Common myeloid progenitor, CD34-positive (primary cell): ENCODE data around the gene PIH1D1.

Experiments used
- CTCF ChIA-PET: fragments of 350-600 bp; sonication (Branson Sonifier 250); formaldehyde crosslinking; loops from one replicate; lab custom pipeline; 2021; ENCODE audit warnings: antibody characterized with exemption; lab: Charles Lee
- POLR2A ChIA-PET: fragments of 350-600 bp; sonication (Branson Sonifier 250); formaldehyde crosslinking; loops from one replicate; lab custom pipeline; 2021; ENCODE audit warnings: antibody characterized with exemption; lab: Charles Lee
- DNase-seq, 3 donors: peaks; one replicate each; pipeline versions ENCODE4 v3.0.0 to v3.0.0-alpha.2; 2013
- H3K27ac ChIP-seq, 2 experiments: 1 replicate in 1 of 2; 2 replicates in 1 of 2; pipeline ENCODE4 v1.7.0; 2013; ENCODE audit warnings: inconsistent platforms in 2 of 2, low read length in 2 of 2, mild to moderate bottlenecking in 2 of 2, low read depth in 1 of 2, moderate library complexity in 1 of 2; ENCODE audit not compliant: severe bottlenecking in 2 of 2, insufficient read depth in 1 of 2, poor library complexity in 1 of 2
- H3K27me3 ChIP-seq, 5 experiments: replicated peaks in 2 of 5; 1 replicate in 3 of 5; 2 replicates in 2 of 5; pipeline versions ENCODE4 v1.6.1 to v1.7.0; 2013; ENCODE audit warnings: low read length in 4 of 5, mild to moderate bottlenecking in 2 of 5, moderate library complexity in 2 of 5, inconsistent platforms in 1 of 5; ENCODE audit not compliant: insufficient read depth in 5 of 5, control insufficient read depth in 4 of 5
- H3K36me3 ChIP-seq, 4 experiments: 1 replicate in 2 of 4; 2 replicates in 2 of 4; pipeline versions ENCODE4 v1.6.1 to v1.7.0; 2013; ENCODE audit warnings: low read length in 3 of 4, control low read depth in 1 of 4, mild to moderate bottlenecking in 1 of 4; ENCODE audit not compliant: control insufficient read depth in 4 of 4, insufficient read depth in 4 of 4
- H3K4me1 ChIP-seq, 4 experiments: 1 replicate in 3 of 4; 2 replicates in 1 of 4; pipeline versions ENCODE4 v1.6.1 to v1.7.1; 2013; ENCODE audit warnings: low read length in 3 of 4, mild to moderate bottlenecking in 3 of 4, control low read depth in 1 of 4, inconsistent platforms in 1 of 4, moderate library complexity in 1 of 4; ENCODE audit not compliant: control insufficient read depth in 4 of 4, insufficient read depth in 4 of 4; ENCODE audit errors: control extremely low read depth in 1 of 4
- H3K4me3 ChIP-seq, 7 experiments: 1 replicate in 4 of 7; 2 replicates in 3 of 7; pipeline versions ENCODE4 v1.5.1 to v1.7.0; 2013; ENCODE audit warnings: mild to moderate bottlenecking in 7 of 7, low read length in 6 of 7, moderate library complexity in 6 of 7, inconsistent platforms in 2 of 7, low read depth in 2 of 7, control low read depth in 1 of 7; ENCODE audit not compliant: insufficient read depth in 4 of 7, control insufficient read depth in 1 of 7; ENCODE audit errors: extremely low read depth in 1 of 7
- H3K9me3 ChIP-seq, 5 experiments: 1 replicate in 4 of 5; 2 replicates in 1 of 5; pipeline versions ENCODE4 v1.6.1 to v1.7.1; 2013; ENCODE audit warnings: low read length in 4 of 5, mild to moderate bottlenecking in 2 of 5, inconsistent platforms in 1 of 5, low read depth in 1 of 5, moderate library complexity in 1 of 5; ENCODE audit not compliant: control insufficient read depth in 4 of 5, insufficient read depth in 2 of 5; ENCODE audit errors: control extremely low read depth in 1 of 5
- WGBS: methylation state at CpG from one replicate; pipeline ENCODE4 v1.1.5; 2013; ENCODE audit not compliant: insufficient coverage; 5-methylcytosine and 5-hydroxymethylcytosine counted together

Gene PIH1D1

GRCh38 chr19:49421039-49421877 lies 30.4 kb downstream of the PIH1D1 start:
- Histone ChIP-seq H3K9me3 (no peaks in the 10 kb centered on the region), H3K27me3 (peaks cover 5 to 70% (median 44%) of the 10 kb centered on the region in 5 experiments), H3K27ac (no peak overlapping the region), H3K4me1 (peaks cover 0 to 44% (median 39%) of the 10 kb centered on the region in 4 experiments), H3K36me3 (no peaks in the 10 kb centered on the region), H3K4me3 (peak overlapping the region in 3 of 7 experiments; percentile 11 to 36 (median 19))
- ChIA-PET POLR2A (interaction anchor here (0.6 to 0.7 kb wide), 2 partner anchors 25 to 153 kb away, joined by 3 to 4 read pairs; no protein-coding TSS in a partner anchor), CTCF (interaction anchor here (0.9 to 1.2 kb wide), 3 partner anchors 9 to 29 kb away, joined by 3 read pairs; no protein-coding TSS in a partner anchor)
- 9% methylated on average over 45 of the region's 48 CpGs for WGBS
- DNase-seq, result peak; percentile 52 to 65 (median 63)

- ChIA-PET POLR2A (no interaction called here), CTCF (interaction anchor here (1.7 to 2.6 kb wide), 2 partner anchors 9 to 14 kb away, joined by 8 to 9 read pairs; no protein-coding TSS in a partner anchor)
- Histone ChIP-seq H3K27me3 (peaks cover 5 to 60% (median 34%) of the 10 kb centered on the region in 5 experiments), H3K4me3 (no peak overlapping the region), H3K27ac (no peak overlapping the region), H3K9me3 (no peaks in the 10 kb centered on the region), H3K36me3 (no peaks in the 10 kb centered on the region), H3K4me1 (peaks cover 0 to 41% (median 38%) of the 10 kb centered on the region in 4 experiments)
- WGBS, result 100% methylated on average over 2 of the region's 2 CpGs
- no peak for DNase-seq
Measured at GRCh38 chr19:49420227-49420626, 31.4 kb downstream of the PIH1D1 start.

GRCh38 chr19:49419173-49419572 lies 32.4 kb downstream of the PIH1D1 start:
- Histone ChIP-seq H3K27me3 (peaks cover 5 to 51% (median 33%) of the 10 kb centered on the region in 5 experiments), H3K27ac (no peak overlapping the region), H3K4me3 (no peak overlapping the region), H3K9me3 (no peaks in the 10 kb centered on the region), H3K36me3 (no peaks in the 10 kb centered on the region), H3K4me1 (peaks cover 0 to 46% (median 38%) of the 10 kb centered on the region in 4 experiments)
- 100% methylated on average over 1 of the region's 2 CpGs for WGBS
- no peak for DNase-seq
- ChIA-PET CTCF (interaction anchor here (1.7 to 2.6 kb wide), 3 partner anchors 10 to 15 kb away, joined by 6 to 9 read pairs (median 8); no protein-coding TSS in a partner anchor), POLR2A (no interaction called here)

- WGBS, result 100% methylated on average over 3 of the region's 5 CpGs
- DNase-seq, result no peak
- Histone ChIP-seq H3K27me3 (peaks cover 5 to 45% (median 28%) of the 10 kb centered on the region in 5 experiments), H3K36me3 (no peaks in the 10 kb centered on the region), H3K27ac (no peak overlapping the region), H3K4me1 (peaks cover 0 to 49% (median 34%) of the 10 kb centered on the region in 4 experiments), H3K9me3 (no peaks in the 10 kb centered on the region), H3K4me3 (no peak overlapping the region)
- CTCF ChIA-PET, result interaction anchor here (1.4 to 2.6 kb wide), 4 partner anchors 10 to 15 kb away, joined by 4 to 9 read pairs (median 7); no protein-coding TSS in a partner anchor
- POLR2A ChIA-PET, result no interaction called here
Measured at GRCh38 chr19:49418511-49418910, 33.1 kb downstream of the PIH1D1 start.

DNA sequence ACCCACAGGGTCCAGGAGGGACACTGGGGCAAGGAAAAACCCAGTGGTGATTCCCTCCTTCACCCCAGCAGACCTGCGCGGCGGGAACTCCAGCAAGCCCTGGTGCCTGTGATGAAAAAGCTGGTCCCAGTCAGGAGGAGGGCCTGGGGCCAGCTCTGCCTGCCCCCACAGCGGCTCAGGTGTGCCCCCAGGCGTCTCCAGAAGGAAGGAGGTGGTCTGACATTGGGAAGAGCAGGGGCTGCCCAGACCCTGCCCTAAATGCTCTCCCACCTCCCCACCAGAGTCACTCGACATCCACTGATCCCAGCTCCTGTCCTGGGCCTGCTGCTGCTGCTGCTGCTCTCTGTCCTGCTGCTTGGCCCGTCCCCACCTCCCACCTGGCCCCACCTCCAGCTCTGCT lies 34.5 kb downstream of the PIH1D1 start:
- Histone ChIP-seq H3K27me3 (peaks cover 5 to 33% (median 24%) of the 10 kb centered on the region in 5 experiments), H3K4me1 (peaks cover 0 to 42% (median 26%) of the 10 kb centered on the region in 4 experiments), H3K9me3 (no peaks in the 10 kb centered on the region), H3K36me3 (no peaks in the 10 kb centered on the region), H3K27ac (no peak overlapping the region), H3K4me3 (no peak overlapping the region)
- DNase-seq, result no peak
- ChIA-PET POLR2A (no interaction called here), CTCF (interaction anchor here (1.0 to 1.4 kb wide), 4 partner anchors 8 to 28 kb away, joined by 3 to 6 read pairs (median 4); partner anchors contain the start of gene GFY)
- 96% methylated on average over 6 of the region's 7 CpGs for WGBS

DNA sequence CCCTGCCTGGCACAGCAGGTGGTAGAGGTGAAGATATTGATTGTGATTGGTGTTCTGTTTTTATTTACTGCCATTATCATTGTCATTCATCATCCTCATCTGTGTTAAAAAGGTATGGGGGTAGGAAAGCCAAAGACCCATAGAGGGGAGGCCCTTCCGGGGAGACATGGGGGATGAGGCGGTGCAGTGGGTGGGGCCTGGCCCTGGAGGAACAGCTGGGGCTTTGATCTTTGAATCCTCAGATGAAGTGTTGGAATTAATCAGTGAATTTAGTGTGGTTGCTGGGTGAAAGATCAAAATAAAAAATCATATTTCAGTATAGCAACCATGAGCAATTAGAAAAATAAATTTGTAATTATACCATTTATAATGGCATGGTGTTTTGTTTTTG lies 35.8 kb downstream of the PIH1D1 start:
- WGBS, result 100% methylated on average over 2 of the region's 2 CpGs
- Histone ChIP-seq H3K4me3 (no peak overlapping the region), H3K4me1 (peaks cover 0 to 38% (median 18%) of the 10 kb centered on the region in 4 experiments), H3K9me3 (no peaks in the 10 kb centered on the region), H3K27me3 (peaks cover 4 to 21% (median 14%) of the 10 kb centered on the region in 5 experiments), H3K36me3 (no peaks in the 10 kb centered on the region), H3K27ac (no peak overlapping the region)
- ChIA-PET CTCF (interaction anchor here (1.3 to 1.4 kb wide), 2 partner anchors 9 to 25 kb away, joined by 4 to 6 read pairs; partner anchors contain the start of gene GFY), POLR2A (interaction anchor here (0.5 to 0.7 kb wide), 2 partner anchors 21 to 616 kb away, joined by 3 read pairs; no protein-coding TSS in a partner anchor)
- no peak for DNase-seq
